ENCODE results near the gene OBSCN.

DNA sequence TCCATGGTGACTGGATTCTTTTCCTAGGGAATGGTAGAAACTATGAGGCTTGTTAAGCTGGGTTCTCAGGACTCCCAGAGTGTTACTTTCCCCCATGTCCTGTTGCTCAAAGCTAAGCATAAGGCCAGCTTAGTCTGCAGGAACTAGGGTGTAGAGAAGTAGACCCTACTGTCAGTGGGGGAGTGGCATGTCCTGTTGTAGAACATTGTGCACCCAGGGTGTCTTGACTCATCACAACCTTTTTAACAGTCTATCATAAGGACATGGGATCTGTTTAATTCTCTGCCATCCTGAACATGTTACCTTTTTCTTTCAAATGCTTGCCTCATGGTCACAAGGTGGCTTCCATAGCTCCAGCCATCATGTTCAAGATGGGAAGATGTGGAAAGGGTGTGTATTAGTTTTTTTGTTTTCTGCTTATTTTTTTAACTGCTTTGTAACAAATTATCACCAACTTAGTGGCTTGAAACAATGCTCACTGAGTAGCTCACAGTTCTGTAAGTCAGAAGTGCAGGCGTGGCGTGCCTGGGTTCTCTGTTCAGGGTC, 17.4 kb downstream of the OBSCN start:
- no peak for TF ChIP-seq TAF1 (IDR thresholded peaks at IDR 0.05; ENCODE audit: borderline replicate concordance, insufficient read depth, low read length)
- no peak for TF ChIP-seq POLR2AphosphoS5 (IDR thresholded peaks at IDR 0.05; ENCODE audit: low read depth, low read length)
- TF ChIP-seq, protein P1, sequence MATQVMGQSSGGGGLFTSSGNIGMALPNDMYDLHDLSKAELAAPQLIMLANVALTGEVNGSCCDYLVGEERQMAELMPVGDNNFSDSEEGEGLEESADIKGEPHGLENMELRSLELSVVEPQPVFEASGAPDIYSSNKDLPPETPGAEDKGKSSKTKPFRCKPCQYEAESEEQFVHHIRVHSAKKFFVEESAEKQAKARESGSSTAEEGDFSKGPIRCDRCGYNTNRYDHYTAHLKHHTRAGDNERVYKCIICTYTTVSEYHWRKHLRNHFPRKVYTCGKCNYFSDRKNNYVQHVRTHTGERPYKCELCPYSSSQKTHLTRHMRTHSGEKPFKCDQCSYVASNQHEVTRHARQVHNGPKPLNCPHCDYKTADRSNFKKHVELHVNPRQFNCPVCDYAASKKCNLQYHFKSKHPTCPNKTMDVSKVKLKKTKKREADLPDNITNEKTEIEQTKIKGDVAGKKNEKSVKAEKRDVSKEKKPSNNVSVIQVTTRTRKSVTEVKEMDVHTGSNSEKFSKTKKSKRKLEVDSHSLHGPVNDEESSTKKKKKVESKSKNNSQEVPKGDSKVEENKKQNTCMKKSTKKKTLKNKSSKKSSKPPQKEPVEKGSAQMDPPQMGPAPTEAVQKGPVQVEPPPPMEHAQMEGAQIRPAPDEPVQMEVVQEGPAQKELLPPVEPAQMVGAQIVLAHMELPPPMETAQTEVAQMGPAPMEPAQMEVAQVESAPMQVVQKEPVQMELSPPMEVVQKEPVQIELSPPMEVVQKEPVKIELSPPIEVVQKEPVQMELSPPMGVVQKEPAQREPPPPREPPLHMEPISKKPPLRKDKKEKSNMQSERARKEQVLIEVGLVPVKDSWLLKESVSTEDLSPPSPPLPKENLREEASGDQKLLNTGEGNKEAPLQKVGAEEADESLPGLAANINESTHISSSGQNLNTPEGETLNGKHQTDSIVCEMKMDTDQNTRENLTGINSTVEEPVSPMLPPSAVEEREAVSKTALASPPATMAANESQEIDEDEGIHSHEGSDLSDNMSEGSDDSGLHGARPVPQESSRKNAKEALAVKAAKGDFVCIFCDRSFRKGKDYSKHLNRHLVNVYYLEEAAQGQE (IDR thresholded peaks at IDR 0.05; ENCODE audit: insufficient read depth in 1 of 2, low read depth in 2 of 2, low read length in 2 of 2): no peak
- TF ChIP-seq SIN3A (IDR thresholded peaks at IDR 0.05; ENCODE audit: borderline replicate concordance, insufficient read depth, low read length): no peak
- no peak for TF ChIP-seq FOXP2 (optimal IDR thresholded peaks at IDR 0.05; ENCODE audit: borderline replicate concordance, extremely low read depth, extremely low read length, insufficient read depth)
